ENCODE results near the gene C2CD5. TPM values are rescaled to one million over a fixed set of nuclear protein-coding genes. Genes with fewer than 3 reads are reported as not detected.

C2CD5 gene
- total and polyA plus RNA-seq, 2 of the 13 experiments (the other 11 are each of a cell fraction or from before 2014, with no cell fraction given), result 12.6 to 14.6 TPM

GRCh38 chr12:22526836-22527235 lies 17.5 kb downstream of the C2CD5 start (continued):
- TF ChIP-seq KIAA2018 (CRISPR knock-in tag; IDR thresholded peaks at IDR 0.05; ENCODE audit: borderline replicate concordance) (no peak), ZNF335 (CRISPR knock-in tag; IDR thresholded peaks at IDR 0.05) (no peak), KDM5B (CRISPR knock-in tag; IDR thresholded peaks at IDR 0.05; ENCODE audit: borderline replicate concordance) (no peak), ZNF317 (CRISPR knock-in tag; IDR thresholded peaks at IDR 0.05) (no peak), GATAD1 (CRISPR knock-in tag; IDR thresholded peaks at IDR 0.05) (no peak), NR2F1 (CRISPR knock-in tag; IDR thresholded peaks at IDR 0.05) (no peak)
